HepG2 (cell line): ENCODE measurements around the gene TAOK3. TPM values are rescaled to one million over a fixed set of nuclear protein-coding genes. Genes with fewer than 3 reads are reported as not detected.
A peak's percentile ranks its signal among the peaks of the same experiment; 100 is the strongest.

ENCODE experiments used
- FOXA1 ChIP-seq, 2 experiments: fragments of 450-650 bp in 1 of 2; sonication (generic) in 1 of 2; formaldehyde crosslinking in 1 of 2; IDR thresholded peaks; 2 replicates each; pipeline versions ENCODE4 v1.4.0 to v1.6.1; 2016 to 2020; ENCODE audit warnings: missing genetic modification reagents in 1 of 2
- GRHL1 ChIP-seq: sonication (generic); formaldehyde crosslinking; conservative IDR thresholded peaks from 2 replicates; pipeline ENCODE4 v1.8.0; 2022; ENCODE audit warnings: missing genetic modification reagents
- HMGXB3 ChIP-seq: sonication (generic); formaldehyde crosslinking; IDR thresholded peaks from 2 replicates; pipeline ENCODE4 v1.4.0; 2020; ENCODE audit warnings: missing genetic modification reagents, borderline replicate concordance
- HOXD1 ChIP-seq: sonication (generic); formaldehyde crosslinking; IDR thresholded peaks from 2 replicates; pipeline ENCODE4 v1.5.0; 2020; ENCODE audit warnings: missing genetic modification reagents
- KDM5B ChIP-seq: sonication (generic); formaldehyde crosslinking; IDR thresholded peaks from 2 replicates; pipeline ENCODE4 v1.4.0; 2020; ENCODE audit warnings: missing genetic modification reagents, mild to moderate bottlenecking, borderline replicate concordance
- LCORL ChIP-seq, 2 experiments: fragments of 450-650 bp in 1 of 2; sonication (generic) in 1 of 2; formaldehyde crosslinking in 1 of 2; IDR thresholded peaks; 2 replicates each; pipeline versions ENCODE4 v1.5.0 to v1.6.1; 2017 to 2020; ENCODE audit warnings: antibody characterized with exemption in 1 of 2, missing genetic modification reagents in 1 of 2
- PATZ1 ChIP-seq: sonication (generic); formaldehyde crosslinking; IDR thresholded peaks from 2 replicates; pipeline ENCODE4 v1.4.0; 2020; ENCODE audit warnings: missing genetic modification reagents
- SAFB2 ChIP-seq: sonication (generic); formaldehyde crosslinking; IDR thresholded peaks from 2 replicates; pipeline ENCODE4 v1.5.1; 2020; ENCODE audit warnings: missing genetic modification reagents, low read depth, mild to moderate bottlenecking, borderline replicate concordance
- SKI ChIP-seq: fragments of 450-650 bp; IDR thresholded peaks from one replicate; pipeline ENCODE4 v1.6.1; 2018; ENCODE audit warnings: mild to moderate bottlenecking; ENCODE audit not compliant: partially characterized antibody
- TERF1 ChIP-seq: sonication (generic); formaldehyde crosslinking; IDR thresholded peaks from 2 replicates; pipeline ENCODE4 v1.8.0; 2022; ENCODE audit warnings: mild to moderate bottlenecking, missing genetic modification reagents, moderate library complexity
- TGIF2 ChIP-seq: IDR thresholded peaks from 2 replicates; pipeline ENCODE4 v1.6.1; 2016; ENCODE audit warnings: control low read depth, missing compliant biosample characterization
- YEATS2 ChIP-seq: sonication (generic); formaldehyde crosslinking; IDR thresholded peaks from 2 replicates; pipeline ENCODE4 v1.4.0; 2020; ENCODE audit warnings: missing genetic modification reagents, borderline replicate concordance
- ZNF691 ChIP-seq: sonication (generic); formaldehyde crosslinking; IDR thresholded peaks from 2 replicates; pipeline ENCODE4 v1.4.0; 2020; ENCODE audit warnings: missing genetic modification reagents, low read depth, mild to moderate bottlenecking, borderline replicate concordance
- ZNF747 ChIP-seq: sonication (generic); formaldehyde crosslinking; IDR thresholded peaks from 2 replicates; pipeline ENCODE4 v1.8.1; 2023; ENCODE audit warnings: missing genetic modification reagents, mild to moderate bottlenecking, borderline replicate concordance
- ZNF788 ChIP-seq: sonication (generic); formaldehyde crosslinking; IDR thresholded peaks from 2 replicates; pipeline ENCODE4 v1.5.0; 2020; ENCODE audit warnings: mild to moderate bottlenecking, missing genetic modification reagents, borderline replicate concordance
- polyA plus RNA-seq, 8 experiments: library from polyadenylated mRNA; depleted of rRNA in 3 of 8; stranded (reverse) in 7 of 8; unstranded in 1 of 8; fragments of >200 nt; fragmentation: Illumina TruSeq in 4 of 8; extraction: Trizol in 4 of 8; gene quantifications; 2 replicates each; pipeline versions ENCODE4 v1.2.1 to v1.2.3, GENCODE V29; 2011 to 2016; ENCODE audit warnings: low read depth in 4 of 8, missing spikeins in 1 of 8, mixed read lengths in 1 of 8; ENCODE audit not compliant: insufficient read depth in 1 of 8
- total RNA-seq, 5 experiments: library from RNA; depleted of rRNA; stranded (reverse); fragments of >200 nt; fragmentation: Illumina TruSeq; extraction: Trizol; gene quantifications; 2 replicates each; pipeline ENCODE4 v1.2.3, GENCODE V29; 2016; ENCODE audit warnings: low read depth in 1 of 5

Gene TAOK3
- total and polyA plus RNA-seq, 2 of the 13 experiments (the other 11 are each of a cell fraction or from before 2014, with no cell fraction given) = 10.4 to 12.3 TPM

- no peak for TF ChIP-seq GRHL1
- TF ChIP-seq LCORL (IDR thresholded peaks at IDR 0.05) = peak; percentile 60; the same call in 1 of the 2 replicates
- TF ChIP-seq LCORL (CRISPR knock-in tag; IDR thresholded peaks at IDR 0.05) = peak; percentile 79
- no peak for TF ChIP-seq SKI
- 0 out of 2 replicates have a peak, but pooled peaks have one; percentile 42 for TF ChIP-seq SAFB2 (CRISPR knock-in tag)
- TF ChIP-seq ZNF747 (CRISPR knock-in tag) = peak; percentile 88; the same call in 1 of the 2 replicates
- TF ChIP-seq ZNF788 (CRISPR knock-in tag) = 0 out of 2 replicates have a peak, but pooled peaks have one; percentile 68
- peak; percentile 65; the same call in 1 of the 2 replicates for TF ChIP-seq HOXD1
- TF ChIP-seq KDM5B (CRISPR knock-in tag) = peak; percentile 83; the same call in 1 of the 2 replicates
- no peak for TF ChIP-seq HMGXB3 (CRISPR knock-in tag)
- TF ChIP-seq FOXA1 (IDR thresholded peaks at IDR 0.05) = no peak
- 0 out of 2 replicates have a peak, but pooled peaks have one; percentile 4 for TF ChIP-seq FOXA1 (CRISPR knock-in tag; IDR thresholded peaks at IDR 0.05)
- peak; percentile 84 for TF ChIP-seq PATZ1 (CRISPR knock-in tag)
- no peak for TF ChIP-seq TGIF2
- peak; percentile 75; the same call in 1 of the 2 replicates for TF ChIP-seq YEATS2
- 0 out of 2 replicates have a peak, but pooled peaks have one; percentile 68 for TF ChIP-seq ZNF691 (CRISPR knock-in tag)
- no peak for TF ChIP-seq TERF1 (CRISPR knock-in tag)
Observed at GRCh38 chr12:118376089-118377020, 3.6 kb upstream of the TAOK3 start, which contains the start of gene SUDS3 (continued).
